ENCODE results near the gene RAB15.

DNA sequence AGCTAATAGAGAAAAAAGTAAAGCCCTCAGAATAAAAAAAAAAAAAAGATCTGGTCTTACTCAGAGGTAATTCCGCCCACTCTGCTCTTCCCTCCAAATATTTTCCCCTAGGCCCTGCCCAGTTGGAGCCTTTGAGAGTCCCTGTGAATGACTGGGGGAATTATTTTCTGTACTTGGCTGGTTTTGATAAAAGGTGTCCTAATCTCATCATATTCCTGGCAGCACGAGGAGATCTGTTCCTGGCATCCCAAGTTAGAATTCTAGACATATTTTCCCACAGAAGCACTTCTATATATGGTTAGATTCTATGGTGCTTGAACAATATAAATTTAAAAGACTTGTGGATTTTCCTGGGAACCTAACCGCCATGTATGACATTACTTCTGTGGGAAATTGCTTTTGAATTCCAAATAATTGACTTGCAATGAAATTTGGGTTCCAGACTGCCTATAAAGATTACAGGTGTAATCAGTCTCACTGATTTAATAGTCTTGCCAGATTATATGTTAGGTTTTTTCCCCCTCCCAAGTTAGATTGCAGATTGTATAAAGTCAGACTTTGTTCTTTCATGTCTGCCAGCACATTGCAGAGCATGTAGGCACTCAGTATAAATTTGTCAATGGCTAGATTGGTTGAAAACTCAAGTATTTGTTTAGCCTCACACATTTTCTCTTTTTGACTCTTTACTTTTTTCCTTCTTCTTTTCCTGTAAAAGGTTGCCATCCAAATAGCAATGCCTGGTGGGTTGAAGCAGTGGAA, 41.9 kb downstream of the RAB15 start:
- TF ChIP-seq POLR2A (IDR thresholded peaks at IDR 0.05; ENCODE audit: low read depth, low read length): no peak
- TF ChIP-seq, protein P1, sequence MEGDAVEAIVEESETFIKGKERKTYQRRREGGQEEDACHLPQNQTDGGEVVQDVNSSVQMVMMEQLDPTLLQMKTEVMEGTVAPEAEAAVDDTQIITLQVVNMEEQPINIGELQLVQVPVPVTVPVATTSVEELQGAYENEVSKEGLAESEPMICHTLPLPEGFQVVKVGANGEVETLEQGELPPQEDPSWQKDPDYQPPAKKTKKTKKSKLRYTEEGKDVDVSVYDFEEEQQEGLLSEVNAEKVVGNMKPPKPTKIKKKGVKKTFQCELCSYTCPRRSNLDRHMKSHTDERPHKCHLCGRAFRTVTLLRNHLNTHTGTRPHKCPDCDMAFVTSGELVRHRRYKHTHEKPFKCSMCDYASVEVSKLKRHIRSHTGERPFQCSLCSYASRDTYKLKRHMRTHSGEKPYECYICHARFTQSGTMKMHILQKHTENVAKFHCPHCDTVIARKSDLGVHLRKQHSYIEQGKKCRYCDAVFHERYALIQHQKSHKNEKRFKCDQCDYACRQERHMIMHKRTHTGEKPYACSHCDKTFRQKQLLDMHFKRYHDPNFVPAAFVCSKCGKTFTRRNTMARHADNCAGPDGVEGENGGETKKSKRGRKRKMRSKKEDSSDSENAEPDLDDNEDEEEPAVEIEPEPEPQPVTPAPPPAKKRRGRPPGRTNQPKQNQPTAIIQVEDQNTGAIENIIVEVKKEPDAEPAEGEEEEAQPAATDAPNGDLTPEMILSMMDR (IDR thresholded peaks at IDR 0.05; ENCODE audit: extremely low read depth in 1 of 2, insufficient read depth in 1 of 2, low read depth in 1 of 2, low read length in 2 of 2): no peak
- TF ChIP-seq EZH2 (IDR thresholded peaks at IDR 0.05; ENCODE audit: borderline replicate concordance, low read depth, low read length, severe bottlenecking): no peak
- no peak for TF ChIP-seq POLR2AphosphoS5 (IDR thresholded peaks at IDR 0.05; ENCODE audit: insufficient read depth, low read depth, low read length)
- TF ChIP-seq, protein P2, sequence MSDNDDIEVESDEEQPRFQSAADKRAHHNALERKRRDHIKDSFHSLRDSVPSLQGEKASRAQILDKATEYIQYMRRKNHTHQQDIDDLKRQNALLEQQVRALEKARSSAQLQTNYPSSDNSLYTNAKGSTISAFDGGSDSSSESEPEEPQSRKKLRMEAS (IDR thresholded peaks at IDR 0.05; ENCODE audit: insufficient read depth, insufficient read length): no peak
- no peak for TF ChIP-seq JUN (IDR thresholded peaks at IDR 0.05; ENCODE audit: borderline replicate concordance, insufficient read depth, insufficient read length, low read depth)
- TF ChIP-seq MYC (IDR thresholded peaks at IDR 0.05; ENCODE audit: low read depth, low read length): no peak
- no peak for TF ChIP-seq GATA2 (IDR thresholded peaks at IDR 0.05; ENCODE audit: insufficient read depth, insufficient read length, low read depth, low read length)

Measured in endothelial cell of umbilical vein (primary cell).